Activated T-helper 1 cell treated with anti-CD3 and anti-CD28 coated beads, Interleukin-12 subunit alpha, Interleukin-12 subunit beta, Interleukin-2, Interleukin-4 antibody, amounts not matched to agents 30 ng/mL and 10 ng/mL and 1 ng/mL, durations not matched to agents 14 hours and 24 hours and 36 hours (primary cell): ENCODE data around the gene CNPY2. TPM values are rescaled to one million over a fixed set of nuclear protein-coding genes. Genes with fewer than 3 reads are reported as not detected.
A peak's percentile ranks its signal among the peaks of the same experiment; 100 is the strongest.
"Not testable (repeated sequence)": the region's sequence is repeated elsewhere in the genome, so short reads cannot be mapped to it uniquely, and the experiment has no call there.

Experiments used
- DNase-seq: peaks from one replicate; pipeline ENCODE4 v3.0.0; 2021; ENCODE audit warnings: low spot score
- H3K27ac Mint-ChIP-seq: one replicate; pipeline ENCODE4 v1.8.0; 2021; ENCODE audit warnings: mild to moderate bottlenecking, mixed read lengths
- H3K27me3 Mint-ChIP-seq: one replicate; pipeline ENCODE4 v1.8.0; 2022; ENCODE audit warnings: mild to moderate bottlenecking, moderate library complexity, mixed read lengths; ENCODE audit not compliant: insufficient read depth
- H3K36me3 Mint-ChIP-seq: one replicate; pipeline ENCODE4 v1.8.0; 2021; ENCODE audit warnings: low read depth, mixed read lengths
- H3K4me1 Mint-ChIP-seq: one replicate; pipeline ENCODE4 v1.8.0; 2021; ENCODE audit warnings: low read depth, mixed read lengths
- H3K4me3 Mint-ChIP-seq: one replicate; pipeline ENCODE4 v1.8.0; 2021; ENCODE audit warnings: mild to moderate bottlenecking, moderate library complexity, mixed read lengths
- H3K9me3 Mint-ChIP-seq: one replicate; pipeline ENCODE4 v1.8.0; 2021; ENCODE audit warnings: mixed read lengths
- intact Hi-C: fragments of 100-400 bp; cut with micrococcal nuclease; formaldehyde crosslinking; loops from one replicate; pipeline ENCODE4 v1.15.1; 2024
- total RNA-seq: library from RNA; stranded (reverse); gene quantifications from 2 replicates; pipeline ENCODE4 v1.2.3, GENCODE V29; 2022

CNPY2 gene
- total RNA-seq, 1 donor from 2014 or later, result 170 TPM

DNA sequence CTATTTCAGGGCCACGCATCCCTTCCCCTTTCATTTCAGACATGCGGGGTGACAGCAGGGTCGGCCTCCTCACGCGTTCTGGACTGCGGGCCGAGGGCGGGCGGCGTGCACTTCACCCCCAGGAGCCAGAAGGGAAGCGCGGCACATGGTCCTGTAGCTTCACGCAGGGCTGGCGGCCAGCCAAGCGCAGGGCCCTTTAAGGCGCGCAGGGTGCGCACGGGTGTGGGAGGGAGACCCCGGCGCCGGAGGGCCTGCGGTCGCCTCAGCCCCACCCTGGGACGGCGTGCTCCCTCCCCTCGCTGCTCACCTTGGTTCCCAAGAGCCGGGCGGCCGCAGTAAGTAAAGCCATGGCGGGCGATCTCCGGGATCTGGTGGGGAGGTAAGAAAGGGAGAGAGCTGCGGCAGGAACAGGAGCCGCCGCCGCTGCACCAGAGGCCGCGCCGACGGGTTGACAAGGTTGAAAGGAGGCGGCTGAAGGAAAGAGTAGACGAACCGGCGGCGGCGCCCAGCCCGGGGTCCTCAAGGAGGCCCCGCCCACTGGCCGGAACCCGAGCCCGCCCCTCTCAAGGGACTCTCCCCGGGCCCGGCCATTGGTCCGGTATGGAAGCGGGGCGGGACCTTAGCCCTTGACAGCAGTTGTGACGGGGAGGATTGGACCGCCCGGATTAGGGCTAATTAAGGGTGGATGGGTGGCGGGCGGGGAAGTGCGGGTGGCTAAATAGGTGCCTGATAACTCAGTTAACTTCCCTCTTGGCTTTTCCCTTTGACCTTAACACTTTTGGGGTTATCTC is 15.7 kb downstream of the CNPY2 start, which contains the start of gene CS:
TSS of gene CS (minus strand) at position 478 of the 791 bp plus-strand sequence. CDS start at position 349, 129 bp downstream.
- Mint-ChIP-seq H3K27ac (peak within 1 kb of the TSS; percentile 90), H3K4me1 (peaks cover 51% of the 10 kb centered on the region), H3K9me3 (no peaks in the 10 kb centered on the region), H3K27me3 (no peaks in the 10 kb centered on the region), H3K36me3 (peaks cover 22% of the 10 kb centered on the region), H3K4me3 (peak within 1 kb of the TSS; percentile 98)
- intact Hi-C loops, result loop anchor here (1.0 kb wide), 12 partner anchors 16 to 482 kb away; partner anchors contain the start of genes ANKRD52, IL23A, ORMDL2 and PAN2
- DNase-seq, result peak; percentile 98

DNA sequence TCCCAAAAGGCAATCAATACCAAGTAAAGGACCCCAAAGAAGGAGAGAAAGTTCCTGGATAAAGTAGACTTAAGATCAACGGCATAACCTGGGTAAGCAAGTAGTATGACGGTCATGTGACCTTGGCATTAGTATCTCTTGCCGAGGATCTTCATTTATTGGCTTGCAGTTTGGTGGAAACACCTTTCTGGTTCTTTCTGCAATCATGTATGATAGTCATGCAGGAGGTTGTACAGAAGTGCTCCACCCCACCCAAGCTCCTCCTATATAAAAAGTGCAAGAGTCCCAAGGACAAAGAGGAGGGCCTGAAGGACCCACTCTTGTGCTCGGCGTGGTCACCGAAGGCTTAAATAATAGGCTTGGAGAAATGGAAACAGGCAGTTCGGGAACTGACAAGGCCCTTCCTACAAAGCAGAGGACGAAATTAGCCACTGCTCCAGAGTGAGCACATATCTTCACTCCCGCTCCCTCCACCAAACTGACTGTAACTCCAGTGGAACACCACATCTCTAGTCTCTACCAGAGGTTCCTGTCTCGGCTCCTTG is 16.4 kb downstream of the CNPY2 start:
- no peaks in the 10 kb centered on the region for H3K9me3 Mint-ChIP-seq
- no peaks in the 10 kb centered on the region for H3K27me3 Mint-ChIP-seq
- H3K27ac Mint-ChIP-seq, result peak overlapping the region; percentile 90
- peak overlapping the region; percentile 98 for H3K4me3 Mint-ChIP-seq
- peaks cover 51% of the 10 kb centered on the region for H3K4me1 Mint-ChIP-seq
- intact Hi-C loops, result no loop called here
- DNase-seq, result peak; percentile 20
- H3K36me3 Mint-ChIP-seq, result peaks cover 20% of the 10 kb centered on the region

DNA sequence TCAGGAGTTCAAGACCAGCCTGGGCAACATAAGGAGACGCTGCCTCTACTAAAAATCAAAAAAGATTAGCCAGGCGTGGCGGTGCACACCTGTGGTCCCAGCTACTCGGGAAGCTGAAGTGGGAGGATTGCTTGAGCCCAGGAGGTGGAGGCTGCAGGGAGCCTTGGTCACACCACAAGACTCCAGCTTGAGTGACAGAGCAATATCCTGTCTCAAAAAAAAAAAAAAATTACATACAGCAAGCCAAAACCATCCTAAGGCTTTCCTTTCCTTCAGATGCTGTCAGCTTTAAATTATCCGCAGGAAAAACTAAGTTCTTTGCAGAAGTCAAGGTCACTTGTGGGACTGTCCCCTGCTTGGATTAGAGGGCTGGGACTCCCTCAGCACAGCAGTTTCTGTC is 17.0 kb downstream of the CNPY2 start:
- Mint-ChIP-seq H3K36me3 (peaks cover 23% of the 10 kb centered on the region), H3K4me1 (peaks cover 54% of the 10 kb centered on the region), H3K27me3 (no peaks in the 10 kb centered on the region), H3K9me3 (no peaks in the 10 kb centered on the region), H3K27ac (peak overlapping the region; percentile 90), H3K4me3 (peak overlapping the region; percentile 98)
- intact Hi-C loops, result no loop called here
- DNase-seq, result no peak

DNA sequence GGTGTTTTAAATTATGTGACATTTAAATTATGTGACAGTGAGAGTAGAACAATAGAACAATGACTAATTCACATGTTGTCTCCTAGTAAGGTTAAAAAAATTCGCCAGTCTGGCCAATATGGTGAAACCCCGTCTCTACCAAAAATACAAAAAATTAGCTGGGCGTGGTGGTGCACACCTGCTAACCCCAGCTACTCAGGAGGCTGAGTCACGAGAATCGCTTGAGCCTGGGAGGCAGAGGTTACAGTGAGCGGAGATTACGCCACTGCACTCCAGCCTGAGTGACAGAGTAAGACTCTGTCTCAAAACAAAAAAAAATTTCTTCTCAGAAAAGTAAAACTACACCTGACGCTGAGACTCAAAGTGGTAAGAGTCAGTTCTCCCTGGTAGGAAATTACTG is 18.4 kb downstream of the CNPY2 start:
- peak overlapping the region; percentile 60 for H3K4me3 Mint-ChIP-seq
- no peak for DNase-seq
- no peaks in the 10 kb centered on the region for H3K9me3 Mint-ChIP-seq
- H3K27me3 Mint-ChIP-seq, result no peaks in the 10 kb centered on the region
- H3K4me1 Mint-ChIP-seq, result peaks cover 57% of the 10 kb centered on the region
- H3K27ac Mint-ChIP-seq, result no peak overlapping the region
- intact Hi-C loops, result no loop called here
- H3K36me3 Mint-ChIP-seq, result peaks cover 25% of the 10 kb centered on the region

DNA sequence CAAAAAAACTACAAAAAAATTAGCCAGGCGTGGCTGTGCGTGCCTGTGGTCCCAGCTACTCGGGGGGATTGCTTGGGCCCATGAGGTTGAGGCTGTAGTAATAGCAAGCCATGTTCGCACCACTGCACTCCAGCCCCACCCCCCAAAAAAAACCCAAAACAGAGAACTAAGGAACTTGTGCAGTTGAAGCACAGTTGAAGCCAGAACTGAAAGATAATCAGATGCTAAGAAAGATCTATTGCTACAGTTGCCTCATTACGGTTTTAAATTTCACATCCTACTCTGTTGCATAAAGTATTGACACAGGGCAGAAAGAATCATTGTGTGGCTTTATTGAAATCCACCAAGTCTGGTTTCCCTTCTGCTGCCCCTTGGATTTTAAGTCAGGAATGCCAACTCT is 19.5 kb downstream of the CNPY2 start:
- peaks cover 53% of the 10 kb centered on the region for H3K4me1 Mint-ChIP-seq
- H3K9me3 Mint-ChIP-seq, result no peaks in the 10 kb centered on the region
- H3K36me3 Mint-ChIP-seq, result peaks cover 29% of the 10 kb centered on the region
- intact Hi-C loops, result no loop called here
- DNase-seq, result no peak
- no peak overlapping the region for H3K27ac Mint-ChIP-seq
- H3K4me3 Mint-ChIP-seq, result no peak overlapping the region
- H3K27me3 Mint-ChIP-seq, result no peaks in the 10 kb centered on the region

DNA sequence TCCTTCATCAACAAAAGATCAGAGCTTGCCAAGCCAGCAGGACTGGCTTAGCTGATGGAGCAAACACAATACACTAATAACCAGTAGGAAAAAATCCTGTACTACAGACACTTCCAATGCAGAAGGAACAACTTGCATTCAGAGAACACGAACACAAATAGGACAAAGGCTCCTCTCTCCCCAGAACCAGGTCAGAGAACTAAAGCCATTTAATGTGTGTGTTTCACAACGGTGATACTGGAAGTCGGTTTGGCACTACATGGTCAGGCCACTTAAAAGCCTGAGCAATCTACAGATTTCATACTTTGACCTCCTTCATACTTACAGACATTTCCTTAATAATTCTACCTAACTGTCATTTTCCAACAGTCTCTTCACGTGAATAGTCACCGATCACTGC is 22.0 kb downstream of the CNPY2 start:
- Mint-ChIP-seq H3K4me3 (no peak overlapping the region), H3K27me3 (no peaks in the 10 kb centered on the region), H3K27ac (no peak overlapping the region), H3K9me3 (no peaks in the 10 kb centered on the region), H3K36me3 (peaks cover 34% of the 10 kb centered on the region), H3K4me1 (peaks cover 46% of the 10 kb centered on the region)
- no peak for DNase-seq
- intact Hi-C loops, result no loop called here

DNA sequence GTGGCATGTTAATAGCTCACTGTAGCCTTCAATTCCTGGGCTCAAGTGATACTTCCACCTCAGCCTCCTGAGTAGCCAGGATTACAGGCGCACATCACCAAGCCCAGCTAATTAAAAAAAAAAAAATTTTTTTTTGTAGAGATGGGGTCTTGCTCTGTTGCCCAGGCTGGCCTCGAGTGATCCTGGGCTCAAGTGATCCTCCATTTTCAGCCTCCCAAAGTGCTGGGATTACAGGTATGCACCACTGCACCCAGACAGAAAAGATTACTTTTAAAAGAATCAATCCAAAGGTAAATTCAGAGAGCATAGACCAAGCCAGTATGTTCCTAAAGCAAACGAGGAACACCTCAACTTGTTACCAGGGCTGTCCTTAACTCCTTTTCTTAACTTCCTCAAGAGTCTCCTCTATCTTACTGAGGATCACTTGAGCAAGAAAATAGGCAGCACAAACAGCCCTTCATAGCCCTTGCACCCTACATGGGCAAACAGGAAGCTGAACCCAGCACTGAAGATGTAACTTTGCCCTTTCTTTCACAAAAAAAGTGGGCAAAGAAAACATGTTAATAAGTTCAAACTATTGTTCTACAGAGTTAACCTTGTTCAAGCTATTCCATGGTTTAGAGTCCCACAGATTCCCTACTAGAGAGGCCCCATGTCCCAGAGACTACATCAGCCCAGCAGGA is 26.9 kb downstream of the CNPY2 start:
- Mint-ChIP-seq H3K27ac (no peak overlapping the region), H3K36me3 (peaks cover 31% of the 10 kb centered on the region)

DNA sequence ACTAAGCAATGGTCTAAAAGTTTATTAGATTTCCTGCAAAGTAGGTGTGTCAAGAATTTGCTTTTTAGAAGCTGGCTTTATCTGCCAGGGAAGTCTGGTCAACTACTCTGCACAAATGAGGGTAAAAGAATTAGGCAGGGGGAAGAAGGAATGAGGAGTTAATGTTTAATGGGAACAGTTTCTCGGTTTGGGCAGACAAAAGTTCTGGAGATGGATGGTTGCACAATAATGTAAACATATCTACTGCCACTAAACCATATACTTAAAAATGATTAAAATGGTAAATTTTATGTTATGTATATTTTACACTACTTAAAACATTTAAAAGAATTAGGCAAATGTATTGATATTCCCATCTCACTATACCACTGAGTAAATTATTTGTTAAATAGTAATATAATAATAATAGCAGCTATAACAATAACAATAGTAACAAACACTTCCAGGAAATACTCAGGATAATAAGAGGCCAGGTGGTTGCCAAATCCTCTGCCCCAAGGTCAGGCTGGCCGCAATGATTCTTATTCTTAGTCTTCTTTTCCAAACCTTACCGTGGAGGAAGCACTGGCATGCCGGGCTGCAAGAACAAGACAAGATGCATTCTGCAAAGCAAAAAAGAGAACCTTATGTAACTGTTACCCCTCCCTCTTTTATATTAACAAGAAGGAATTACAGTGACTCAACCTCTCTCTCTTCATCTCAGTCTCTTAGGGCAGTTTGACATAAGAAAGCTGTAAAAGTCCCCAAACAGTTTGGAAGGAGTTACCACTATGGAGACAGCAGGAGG is 29.6 kb downstream of the CNPY2 start:
- intact Hi-C loops, result no loop called here
- Mint-ChIP-seq H3K27ac (peak overlapping the region; percentile 62), H3K4me1 (peaks cover 15% of the 10 kb centered on the region), H3K36me3 (peaks cover 40% of the 10 kb centered on the region), H3K27me3 (no peaks in the 10 kb centered on the region), H3K9me3 (no peaks in the 10 kb centered on the region), H3K4me3 (no peak overlapping the region)
- DNase-seq, result no peak

More for the DNA sequence above, 26.9 kb downstream of the CNPY2 start:
- intact Hi-C loops, result no loop called here
- Mint-ChIP-seq H3K27me3 (no peaks in the 10 kb centered on the region), H3K9me3 (no peaks in the 10 kb centered on the region), H3K4me3 (no peak overlapping the region), H3K4me1 (peaks cover 24% of the 10 kb centered on the region)
- no peak for DNase-seq

DNA sequence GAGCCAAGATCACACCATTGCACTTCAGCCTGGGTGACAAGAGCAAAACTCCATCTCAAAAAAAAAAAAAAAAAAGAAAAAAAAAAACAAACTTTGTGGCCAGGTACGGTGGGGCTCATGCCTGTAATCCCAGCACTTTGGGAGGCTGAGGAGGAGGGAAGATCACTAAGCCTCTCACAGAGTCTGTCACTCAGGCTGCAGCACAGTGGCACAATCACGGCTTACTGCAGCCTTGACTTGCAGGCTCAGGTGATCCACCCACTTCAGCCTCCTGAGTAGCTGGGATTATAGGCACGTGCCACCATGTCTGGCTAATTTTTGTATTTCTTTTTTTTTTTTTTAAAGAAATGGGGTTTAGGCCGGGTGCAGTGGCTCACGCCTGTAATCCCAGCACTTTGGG is 31.5 kb downstream of the CNPY2 start:
- H3K27me3 Mint-ChIP-seq, H3K27ac Mint-ChIP-seq, H3K4me3 Mint-ChIP-seq, H3K9me3 Mint-ChIP-seq, H3K4me1 Mint-ChIP-seq, DNase-seq, intact Hi-C loops: not testable (repeated sequence)
- peaks cover 37% of the 10 kb centered on the region for H3K36me3 Mint-ChIP-seq

DNA sequence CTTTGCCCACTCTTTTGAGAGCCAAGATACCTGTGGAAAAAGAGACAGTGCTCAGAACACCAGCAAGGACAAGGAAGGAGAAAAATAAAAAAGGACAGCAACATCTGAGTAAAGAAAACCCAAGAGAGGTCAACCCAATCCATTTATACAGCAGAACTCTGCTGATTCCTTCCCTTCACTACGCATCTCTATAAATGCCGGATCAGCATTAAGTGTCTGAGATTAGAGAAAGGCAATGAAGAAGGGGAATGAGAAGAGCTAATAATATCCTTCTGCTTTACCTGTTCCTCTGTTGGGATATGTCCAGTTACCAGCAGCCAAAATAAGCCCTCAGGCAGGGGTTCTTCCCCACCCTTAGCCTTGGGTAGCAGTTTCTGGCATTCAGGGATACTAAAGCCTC is 33.2 kb downstream of the CNPY2 start:
- Mint-ChIP-seq H3K4me1 (peaks cover 6% of the 10 kb centered on the region), H3K27me3 (no peaks in the 10 kb centered on the region), H3K27ac (no peak overlapping the region), H3K4me3 (no peak overlapping the region), H3K9me3 (no peaks in the 10 kb centered on the region), H3K36me3 (peaks cover 40% of the 10 kb centered on the region)
- no peak for DNase-seq
- intact Hi-C loops, result no loop called here

DNA sequence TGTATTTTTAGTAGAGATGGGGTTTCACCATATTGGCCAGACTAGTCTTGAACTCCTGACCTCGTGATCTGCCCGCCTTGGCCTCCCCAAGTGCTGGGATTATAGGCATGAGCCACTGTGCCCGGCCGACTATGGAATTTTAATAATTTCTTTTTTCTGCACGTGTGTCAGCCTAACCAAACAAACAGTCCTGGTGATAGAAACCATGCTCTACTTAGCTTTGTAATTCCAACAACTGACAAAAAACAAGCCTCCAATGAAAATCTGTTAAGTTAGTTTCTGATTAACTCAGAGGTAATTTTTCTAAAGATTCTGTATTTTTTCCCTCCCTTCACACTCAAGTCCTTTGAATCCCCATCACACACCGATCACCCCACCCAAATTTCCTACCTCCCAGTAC is 33.8 kb downstream of the CNPY2 start:
- Mint-ChIP-seq H3K27me3 (no peaks in the 10 kb centered on the region), H3K4me3 (no peak overlapping the region), H3K9me3 (no peaks in the 10 kb centered on the region), H3K4me1 (peaks cover 5% of the 10 kb centered on the region), H3K27ac (no peak overlapping the region), H3K36me3 (peaks cover 40% of the 10 kb centered on the region)
- no peak for DNase-seq
- intact Hi-C loops, result no loop called here

DNA sequence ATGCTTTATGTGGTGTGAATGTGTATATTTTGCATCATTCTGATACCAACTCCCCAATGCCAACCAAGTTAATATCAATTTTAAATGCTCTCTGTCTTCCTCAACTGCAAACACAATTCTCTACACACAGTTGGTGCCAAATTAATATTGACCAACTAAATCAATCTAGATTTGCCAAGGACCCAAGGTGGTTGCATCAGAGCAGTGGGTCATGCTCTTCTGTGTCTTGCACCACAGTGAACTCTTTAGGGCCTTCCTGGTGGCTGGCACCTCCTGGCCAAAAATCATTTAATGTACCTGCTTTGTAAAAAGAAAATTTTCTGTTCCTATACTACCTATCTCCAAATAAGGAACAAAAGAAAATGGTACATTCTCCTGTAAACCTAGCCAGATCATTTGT is 34.9 kb downstream of the CNPY2 start:
- DNase-seq, result no peak
- H3K4me3 Mint-ChIP-seq, result no peak overlapping the region
- no peaks in the 10 kb centered on the region for H3K27me3 Mint-ChIP-seq
- no peaks in the 10 kb centered on the region for H3K4me1 Mint-ChIP-seq
- intact Hi-C loops, result no loop called here
- H3K27ac Mint-ChIP-seq, result no peak overlapping the region
- H3K9me3 Mint-ChIP-seq, result no peaks in the 10 kb centered on the region
- H3K36me3 Mint-ChIP-seq, result peaks cover 38% of the 10 kb centered on the region
